Measurements from ENCODE around the gene OLFM1.
"Not testable (repeated sequence)": the region's sequence is repeated elsewhere in the genome, so short reads cannot be mapped to it uniquely, and the experiment has no call there.

The OLFM1 gene

DNA sequence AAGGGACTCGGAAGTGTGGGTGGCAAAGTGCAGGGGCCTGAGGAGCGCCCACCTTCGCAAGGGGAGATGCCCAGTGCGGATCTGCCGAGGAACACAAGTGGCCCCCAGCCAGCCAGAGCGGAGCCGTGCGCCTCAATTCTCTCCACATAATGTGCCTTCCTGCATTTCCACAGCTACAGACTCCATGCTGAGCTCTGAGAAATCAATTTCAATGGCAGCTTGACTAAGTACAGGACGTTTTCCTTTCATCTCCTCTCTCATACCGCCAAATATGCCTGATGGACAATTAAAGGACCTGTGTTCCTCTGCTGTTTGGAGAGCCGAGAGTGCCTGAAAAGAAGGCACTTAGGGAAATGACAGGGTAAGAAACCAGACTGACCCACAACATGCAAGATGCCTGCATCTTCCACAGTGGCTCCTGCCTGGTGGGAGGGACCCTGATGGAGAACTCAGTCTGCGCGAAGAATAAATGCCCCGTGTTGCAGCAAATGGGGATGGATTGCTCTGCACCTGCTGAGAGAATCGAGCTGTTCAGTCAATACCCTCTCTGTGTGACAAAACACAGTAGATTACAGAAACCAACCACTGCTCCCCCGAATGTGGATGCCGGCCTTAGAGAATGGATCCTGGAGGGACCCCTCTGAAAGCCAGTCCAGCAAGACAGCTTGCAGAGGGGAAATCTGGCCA is 38.6 kb upstream of the OLFM1 start:
- Mint-ChIP-seq H3K27me3 (peaks cover 82% of the 10 kb centered on the region), H3K27ac (ENCODE audit: low read depth) (no peak overlapping the region), H3K9me3 (no peaks in the 10 kb centered on the region), H3K4me1 (no peaks in the 10 kb centered on the region), H3K36me3 (ENCODE audit: insufficient read depth) (no peaks in the 10 kb centered on the region), H3K4me3 (no peak overlapping the region)
- DNase-seq (ENCODE audit: low spot score in 2 of 2) (no peak), ATAC-seq (replicated peaks; ENCODE audit: extremely low read depth, poor library complexity, severe bottlenecking) (no peak)

DNA sequence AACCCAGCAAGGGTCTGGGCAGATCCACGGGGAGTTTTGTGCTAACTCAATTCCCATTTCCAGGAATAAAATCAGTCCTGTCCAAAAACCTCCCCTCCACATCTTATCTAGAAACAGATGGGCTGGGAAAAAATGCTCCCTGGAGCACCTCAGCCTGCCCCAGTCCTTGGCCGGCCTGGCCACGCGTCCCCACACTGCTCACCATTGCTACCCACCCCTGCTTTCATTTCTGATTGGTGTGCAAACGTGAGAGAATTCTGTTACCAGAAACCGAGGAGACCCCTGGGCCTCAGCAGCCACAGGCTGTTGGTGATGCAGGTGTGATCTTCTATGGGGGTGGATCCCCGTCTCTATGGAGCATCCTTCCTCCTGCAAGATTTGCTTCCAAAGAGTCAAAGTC is 38.0 kb upstream of the OLFM1 start:
- Mint-ChIP-seq H3K36me3 (ENCODE audit: insufficient read depth) (peaks cover 1% of the 10 kb centered on the region), H3K27me3 (peaks cover 82% of the 10 kb centered on the region), H3K9me3 (no peaks in the 10 kb centered on the region), H3K27ac (ENCODE audit: low read depth) (no peak overlapping the region), H3K4me1 (no peaks in the 10 kb centered on the region), H3K4me3 (no peak overlapping the region)
- ATAC-seq (replicated peaks; ENCODE audit: extremely low read depth, poor library complexity, severe bottlenecking) (no peak), DNase-seq (ENCODE audit: low spot score in 2 of 2) (no peak)

DNA sequence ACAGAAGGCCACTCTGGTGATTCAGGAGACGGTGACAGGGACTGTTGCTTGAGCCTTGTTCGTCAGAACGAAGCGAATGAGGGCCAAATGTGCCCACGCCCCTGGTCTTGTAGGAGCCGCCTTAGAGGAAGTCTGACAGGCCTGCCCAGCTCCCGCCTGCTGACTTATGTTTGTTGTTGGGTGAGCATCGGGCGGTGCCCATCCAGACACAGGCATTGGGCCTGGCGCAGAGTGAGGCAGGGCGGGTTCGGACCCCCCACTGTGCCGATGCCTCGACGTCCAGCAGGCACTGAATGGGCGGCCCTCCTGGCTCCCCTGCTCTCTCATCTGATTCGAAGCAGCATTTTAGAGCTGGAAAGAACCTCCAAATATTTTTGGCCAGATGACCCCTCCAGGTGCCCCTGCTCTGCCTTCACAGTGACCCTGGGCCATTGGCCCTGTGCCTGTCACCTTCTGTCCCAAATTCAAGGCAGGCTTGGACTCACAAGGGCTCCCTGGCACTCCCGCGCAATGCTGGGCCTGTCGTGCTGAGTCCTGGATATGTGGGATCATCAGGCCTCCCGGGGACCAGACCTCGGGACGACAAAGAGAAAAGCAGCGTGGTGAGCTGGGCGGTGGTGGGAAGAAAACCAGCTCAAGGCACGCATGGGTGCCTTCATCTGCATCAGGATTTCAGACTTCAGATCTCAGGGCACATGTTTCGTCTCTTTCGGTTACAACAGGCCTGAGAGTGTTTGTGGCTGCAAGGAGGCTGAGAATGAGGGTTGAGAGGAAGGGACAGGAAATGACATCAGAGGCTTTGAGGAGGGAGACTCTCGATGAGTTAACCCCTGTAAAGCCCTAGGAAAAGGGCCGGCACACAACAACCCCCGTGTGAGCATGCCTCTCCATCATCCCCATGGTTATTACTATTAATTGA is 37.1 kb upstream of the OLFM1 start:
- no peak overlapping the region for H3K4me3 Mint-ChIP-seq
- H3K9me3 Mint-ChIP-seq, result no peaks in the 10 kb centered on the region
- H3K36me3 Mint-ChIP-seq (ENCODE audit: insufficient read depth), result peaks cover 1% of the 10 kb centered on the region
- DNase-seq (ENCODE audit: low spot score in 2 of 2) (no peak), ATAC-seq (replicated peaks; ENCODE audit: extremely low read depth, poor library complexity, severe bottlenecking) (no peak)
- peaks cover 82% of the 10 kb centered on the region for H3K27me3 Mint-ChIP-seq
- no peak overlapping the region for H3K27ac Mint-ChIP-seq (ENCODE audit: low read depth)
- no peaks in the 10 kb centered on the region for H3K4me1 Mint-ChIP-seq

DNA sequence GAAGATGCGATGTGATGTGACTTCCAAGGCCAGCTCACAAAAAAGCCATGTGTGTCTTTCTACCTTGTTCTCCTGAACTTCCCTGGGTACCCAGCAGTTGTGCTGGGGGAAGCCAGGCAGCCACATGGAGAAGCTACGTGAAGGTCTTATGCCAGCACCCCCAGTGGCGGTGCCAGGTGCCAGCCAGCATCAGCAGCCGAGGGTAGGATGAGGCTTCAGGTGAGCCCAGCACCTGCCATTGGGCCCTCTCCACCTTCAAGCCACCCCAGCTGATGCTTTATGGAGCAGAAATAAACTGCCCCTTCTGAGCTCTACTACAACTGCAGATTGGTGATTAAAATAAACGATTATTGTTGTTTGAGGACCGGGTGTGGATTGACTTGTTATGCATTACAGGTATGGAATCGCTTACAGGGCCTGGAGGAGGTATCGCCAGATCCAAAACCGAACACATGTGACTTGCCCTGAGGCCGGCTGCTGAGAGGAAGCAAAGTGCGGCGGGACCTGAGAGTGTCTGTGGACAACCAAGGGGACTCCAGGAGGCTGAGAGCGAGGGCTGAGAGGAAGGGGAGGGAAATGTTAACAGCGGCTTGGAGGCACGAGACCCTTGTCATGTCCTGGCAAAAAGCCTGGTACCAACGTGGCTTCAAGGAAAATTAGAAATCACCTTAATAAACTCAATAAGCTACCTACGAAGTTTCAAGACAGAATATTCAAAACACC is 36.0 kb upstream of the OLFM1 start:
- Mint-ChIP-seq H3K36me3 (ENCODE audit: insufficient read depth) (peaks cover 1% of the 10 kb centered on the region), H3K27me3 (peaks cover 87% of the 10 kb centered on the region), H3K4me3 (no peak overlapping the region), H3K4me1 (no peaks in the 10 kb centered on the region), H3K9me3 (no peaks in the 10 kb centered on the region), H3K27ac (ENCODE audit: low read depth) (no peak overlapping the region)
- DNase-seq (ENCODE audit: low spot score in 2 of 2), result no peak
- ATAC-seq (replicated peaks; ENCODE audit: extremely low read depth, poor library complexity, severe bottlenecking), result no peak

DNA sequence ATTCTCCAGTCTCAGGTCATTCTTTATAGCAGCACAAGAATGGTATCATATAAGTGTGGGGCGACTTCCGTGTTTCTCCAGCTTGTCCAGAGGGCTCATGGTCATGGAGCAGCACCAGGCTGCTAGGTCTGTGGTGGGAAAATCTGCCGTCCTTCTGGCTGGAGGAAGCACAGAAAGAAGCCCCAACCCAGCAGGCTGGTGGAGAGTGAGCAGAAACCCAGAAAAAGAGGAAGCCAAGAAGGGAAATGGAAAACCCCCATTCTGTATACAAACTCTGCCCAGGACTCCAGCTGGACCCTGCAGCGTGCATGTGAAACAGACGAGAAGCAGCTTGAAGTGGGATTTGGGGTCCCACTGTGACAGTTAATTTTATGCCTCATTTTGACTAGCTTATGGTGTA is 34.3 kb upstream of the OLFM1 start:
- H3K4me1 Mint-ChIP-seq, result no peaks in the 10 kb centered on the region
- peaks cover 100% of the 10 kb centered on the region for H3K27me3 Mint-ChIP-seq
- no peaks in the 10 kb centered on the region for H3K9me3 Mint-ChIP-seq
- H3K27ac Mint-ChIP-seq (ENCODE audit: low read depth), result no peak overlapping the region
- DNase-seq (ENCODE audit: low spot score in 2 of 2) (no peak), ATAC-seq (replicated peaks; ENCODE audit: extremely low read depth, poor library complexity, severe bottlenecking) (no peak)
- H3K36me3 Mint-ChIP-seq (ENCODE audit: insufficient read depth), result peaks cover 1% of the 10 kb centered on the region
- no peak overlapping the region for H3K4me3 Mint-ChIP-seq

DNA sequence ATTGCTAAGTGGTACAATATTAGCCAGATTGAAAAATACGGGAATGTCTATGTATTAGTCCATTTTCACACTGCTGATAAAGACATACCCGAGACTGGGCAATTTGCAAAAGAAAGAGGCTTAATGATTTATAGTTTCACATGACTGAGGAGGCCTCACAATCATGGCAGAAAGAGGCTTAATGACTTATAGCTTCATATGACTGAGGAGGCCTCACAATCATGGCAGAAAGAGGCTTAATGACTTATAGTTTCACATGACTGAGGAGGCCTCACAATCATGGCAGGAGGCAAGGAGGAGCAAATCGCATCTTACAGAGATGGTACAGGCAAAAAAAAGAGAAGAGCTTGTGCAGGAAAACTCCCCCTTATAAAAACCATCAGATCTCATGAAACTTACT is 32.3 kb upstream of the OLFM1 start:
- Mint-ChIP-seq H3K9me3 (no peaks in the 10 kb centered on the region), H3K27ac (ENCODE audit: low read depth) (no peak overlapping the region), H3K36me3 (ENCODE audit: insufficient read depth) (peaks cover 1% of the 10 kb centered on the region), H3K27me3 (peaks cover 90% of the 10 kb centered on the region), H3K4me1 (no peaks in the 10 kb centered on the region), H3K4me3 (no peak overlapping the region)
- DNase-seq (ENCODE audit: low spot score in 2 of 2) (no peak), ATAC-seq (replicated peaks; ENCODE audit: extremely low read depth, poor library complexity, severe bottlenecking) (no peak)

DNA sequence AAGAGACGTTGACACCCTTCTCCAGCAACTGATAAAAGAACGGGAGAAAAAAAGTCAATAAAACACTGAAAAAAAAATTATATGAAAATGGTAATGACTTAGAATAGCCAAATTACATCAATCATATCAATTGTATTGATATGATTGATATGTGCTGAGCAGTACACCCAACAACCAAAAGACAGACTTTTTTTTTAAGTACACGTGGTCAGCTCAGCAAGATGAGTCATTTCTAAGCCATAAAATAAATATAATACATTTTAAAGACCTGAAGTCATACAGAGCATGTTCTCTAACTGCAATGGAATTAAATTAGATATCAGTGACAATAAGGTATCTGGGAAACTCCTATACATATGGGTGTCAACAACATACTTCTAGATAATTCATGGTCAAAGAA is 30.9 kb upstream of the OLFM1 start:
- no peaks in the 10 kb centered on the region for H3K9me3 Mint-ChIP-seq
- peaks cover 90% of the 10 kb centered on the region for H3K27me3 Mint-ChIP-seq
- DNase-seq (ENCODE audit: low spot score in 2 of 2) (no peak), ATAC-seq (replicated peaks; ENCODE audit: extremely low read depth, poor library complexity, severe bottlenecking) (no peak)
- H3K36me3 Mint-ChIP-seq (ENCODE audit: insufficient read depth), result peaks cover 1% of the 10 kb centered on the region
- no peak overlapping the region for H3K4me3 Mint-ChIP-seq
- H3K4me1 Mint-ChIP-seq, result no peaks in the 10 kb centered on the region
- no peak overlapping the region for H3K27ac Mint-ChIP-seq (ENCODE audit: low read depth)

DNA sequence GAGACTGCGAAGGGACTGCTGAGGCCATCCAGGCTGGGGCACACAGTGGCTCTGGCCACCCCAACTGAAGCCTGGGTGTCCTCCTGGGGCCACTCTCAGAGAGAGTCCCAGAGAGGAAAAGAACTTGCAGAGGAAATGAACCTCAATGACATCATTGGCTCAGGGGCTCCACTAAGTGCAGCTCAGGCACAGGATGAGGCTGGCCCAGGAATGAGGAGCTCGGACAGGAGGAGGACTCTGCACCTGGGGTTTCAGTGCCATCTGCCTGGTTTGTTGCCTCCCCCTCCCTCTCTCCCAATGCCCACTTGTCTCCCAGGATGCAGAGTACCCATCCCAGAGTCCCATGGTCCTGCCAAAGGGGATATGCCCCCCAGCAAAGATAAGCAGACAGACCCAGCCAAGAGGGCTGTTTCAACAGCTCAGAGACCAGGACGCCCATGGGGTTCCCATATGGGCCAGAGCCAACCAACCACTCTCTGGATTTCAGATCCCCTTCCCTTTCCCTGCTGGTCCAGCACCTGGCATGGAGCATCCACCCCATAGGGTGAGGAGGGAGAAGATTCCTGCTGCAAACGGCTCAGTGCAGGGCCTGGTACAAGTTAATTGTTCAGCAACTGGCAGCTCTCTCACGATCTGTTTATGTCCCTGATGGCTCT is 26.9 kb upstream of the OLFM1 start:
- no peak overlapping the region for H3K27ac Mint-ChIP-seq (ENCODE audit: low read depth)
- no peak overlapping the region for H3K4me3 Mint-ChIP-seq
- no peaks in the 10 kb centered on the region for H3K36me3 Mint-ChIP-seq (ENCODE audit: insufficient read depth)
- peaks cover 7% of the 10 kb centered on the region for H3K9me3 Mint-ChIP-seq
- H3K4me1 Mint-ChIP-seq, result no peaks in the 10 kb centered on the region
- H3K27me3 Mint-ChIP-seq, result peaks cover 88% of the 10 kb centered on the region
- DNase-seq (ENCODE audit: low spot score in 2 of 2) (no peak), ATAC-seq (replicated peaks; ENCODE audit: extremely low read depth, poor library complexity, severe bottlenecking) (no peak)

DNA sequence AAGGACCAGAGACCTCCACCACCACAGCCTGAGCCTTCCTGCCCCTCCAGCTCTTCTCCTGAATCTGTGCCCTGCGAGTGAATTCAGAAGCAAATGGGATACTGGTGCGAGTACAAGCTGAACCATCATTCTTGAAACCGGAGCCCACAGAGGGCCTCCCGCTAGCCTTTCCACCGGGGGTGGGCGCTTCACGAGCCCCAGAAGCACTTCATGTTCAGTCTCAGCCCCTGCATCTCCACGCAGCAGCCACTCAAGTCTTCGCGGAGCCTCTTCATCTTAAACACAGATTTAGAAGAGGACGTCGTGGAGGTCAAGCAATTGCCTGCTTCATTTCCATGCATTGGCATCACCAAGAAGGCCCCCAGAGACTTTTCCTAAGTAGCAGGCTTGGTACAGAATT is 26.0 kb upstream of the OLFM1 start:
- Mint-ChIP-seq H3K4me1 (no peaks in the 10 kb centered on the region), H3K27ac (ENCODE audit: low read depth) (no peak overlapping the region), H3K27me3 (peaks cover 88% of the 10 kb centered on the region), H3K4me3 (no peak overlapping the region), H3K36me3 (ENCODE audit: insufficient read depth) (no peaks in the 10 kb centered on the region), H3K9me3 (peaks cover 7% of the 10 kb centered on the region)
- no peak for DNase-seq (ENCODE audit: low spot score in 2 of 2)
- no peak for ATAC-seq (replicated peaks; ENCODE audit: extremely low read depth, poor library complexity, severe bottlenecking)

DNA sequence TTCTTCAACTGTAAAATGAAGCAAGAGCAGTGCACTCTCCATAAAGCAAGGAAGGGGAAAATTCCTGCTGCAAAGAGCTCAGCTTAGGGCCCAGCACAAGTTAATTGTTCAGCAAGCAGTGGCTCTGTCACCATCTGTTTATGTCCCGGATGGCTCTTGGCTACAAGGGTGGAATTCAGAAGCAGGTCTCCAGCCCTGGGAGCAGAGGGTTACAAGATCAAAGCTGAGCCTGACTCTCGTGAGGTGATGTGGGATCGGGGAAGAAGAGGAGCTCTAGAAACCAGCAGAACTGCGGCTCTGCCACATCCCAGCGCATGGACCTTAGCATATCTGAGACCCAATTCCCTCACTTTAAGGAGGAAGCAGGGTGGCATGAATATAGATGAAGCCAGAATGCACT is 25.2 kb upstream of the OLFM1 start:
- H3K36me3 Mint-ChIP-seq (ENCODE audit: insufficient read depth), result no peaks in the 10 kb centered on the region
- H3K27ac Mint-ChIP-seq (ENCODE audit: low read depth), result no peak overlapping the region
- no peak for DNase-seq (ENCODE audit: low spot score in 2 of 2)
- no peak for ATAC-seq (replicated peaks; ENCODE audit: extremely low read depth, poor library complexity, severe bottlenecking)
- H3K9me3 Mint-ChIP-seq, result peaks cover 7% of the 10 kb centered on the region
- no peaks in the 10 kb centered on the region for H3K4me1 Mint-ChIP-seq
- no peak overlapping the region for H3K4me3 Mint-ChIP-seq
- peaks cover 80% of the 10 kb centered on the region for H3K27me3 Mint-ChIP-seq

DNA sequence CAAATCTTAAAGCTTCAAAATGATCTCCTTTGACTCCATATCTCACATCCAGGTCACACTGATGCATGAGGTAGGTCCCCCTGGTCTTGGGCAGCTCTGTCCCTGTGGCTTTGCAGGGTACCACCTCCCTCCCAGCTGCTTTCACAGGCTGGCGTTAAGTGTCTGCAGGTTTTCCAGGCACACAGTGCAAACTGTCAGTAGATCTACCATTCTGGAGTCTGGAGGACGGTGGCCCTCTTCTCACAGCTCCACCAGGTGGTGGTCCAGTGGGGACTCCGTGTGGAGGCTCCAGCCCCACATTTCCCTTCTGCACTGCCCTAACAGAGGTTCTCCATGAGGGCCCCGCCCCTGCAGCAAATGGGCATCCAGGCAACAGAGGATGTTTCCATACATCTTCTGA is 24.0 kb upstream of the OLFM1 start:
- H3K4me1 Mint-ChIP-seq; H3K9me3 Mint-ChIP-seq; DNase-seq (ENCODE audit: low spot score in 2 of 2); H3K4me3 Mint-ChIP-seq; H3K27ac Mint-ChIP-seq (ENCODE audit: low read depth); ATAC-seq (replicated peaks; ENCODE audit: extremely low read depth, poor library complexity, severe bottlenecking); H3K36me3 Mint-ChIP-seq (ENCODE audit: insufficient read depth): not testable (repeated sequence)
- peaks cover 79% of the 10 kb centered on the region for H3K27me3 Mint-ChIP-seq

DNA sequence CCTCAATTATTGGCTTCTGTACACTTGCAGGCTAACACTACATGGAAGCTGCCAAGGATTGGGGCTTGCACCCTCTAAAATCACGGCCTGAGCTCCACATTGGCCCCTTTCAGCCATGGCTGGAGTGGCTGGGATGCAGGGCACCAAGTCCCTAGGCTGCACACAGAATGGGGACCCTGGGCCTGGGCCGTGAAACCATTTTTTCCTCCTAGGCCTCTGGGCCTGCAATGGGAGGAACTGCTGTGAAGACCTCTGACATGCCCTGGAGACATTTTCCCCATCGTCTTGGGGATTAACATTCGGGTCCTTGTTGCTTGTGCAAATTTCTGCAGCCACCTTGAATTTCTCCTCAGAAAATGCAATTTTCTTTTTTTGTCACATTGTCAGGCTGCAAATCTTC is 23.6 kb upstream of the OLFM1 start:
- H3K4me1 Mint-ChIP-seq; H3K4me3 Mint-ChIP-seq; H3K9me3 Mint-ChIP-seq; H3K36me3 Mint-ChIP-seq (ENCODE audit: insufficient read depth); DNase-seq (ENCODE audit: low spot score in 2 of 2); ATAC-seq (replicated peaks; ENCODE audit: extremely low read depth, poor library complexity, severe bottlenecking); H3K27ac Mint-ChIP-seq (ENCODE audit: low read depth): not testable (repeated sequence)
- peaks cover 79% of the 10 kb centered on the region for H3K27me3 Mint-ChIP-seq

Measured in central memory CD8-positive, alpha-beta T cell (primary cell).